GM18517 (cell line): ENCODE data around the gene BPTF.
A peak's percentile ranks its signal among the peaks of the same experiment; 100 is the strongest.
"Not testable (repeated sequence)": the region's sequence is repeated elsewhere in the genome, so short reads cannot be mapped to it uniquely, and the experiment has no call there.

Experiments
- ATAC-seq: cut with Tn5 transposase; IDR thresholded peaks from one replicate; pipeline ENCODE4 v1.9.1; 2021; ENCODE audit warnings: mild to moderate bottlenecking, moderate library complexity; ENCODE audit not compliant: unreplicated experiment

The BPTF gene

GRCh38 chr17:67963145-67963572 is 137.9 kb downstream of the BPTF start:
- ATAC-seq: peak; percentile 83

- ATAC-seq: no peak
These were observed 145.5 kb downstream of the BPTF start for GRCh38 chr17:67970783-67971182.

GRCh38 chr17:67974185-67974584 is 148.9 kb downstream of the BPTF start:
- no peak for ATAC-seq

GRCh38 chr17:67974598-67975066 is 149.3 kb downstream of the BPTF start:
- no peak for ATAC-seq

GRCh38 chr17:67976306-67976705 is 151.0 kb downstream of the BPTF start:
- not testable (repeated sequence) for ATAC-seq

- no peak for ATAC-seq
These were observed 155.2 kb downstream of the BPTF start for GRCh38 chr17:67980456-67980855.

- not testable (repeated sequence) for ATAC-seq
These were observed 155.6 kb downstream of the BPTF start for GRCh38 chr17:67980883-67981282.

GRCh38 chr17:67982034-67982640 is 156.8 kb downstream of the BPTF start:
- no peak for ATAC-seq

GRCh38 chr17:67982686-67983382 is 157.5 kb downstream of the BPTF start:
- ATAC-seq: no peak

GRCh38 chr17:67983383-67983688 is 158.0 kb downstream of the BPTF start:
- ATAC-seq: no peak

GRCh38 chr17:67990909-67991308 is 165.6 kb downstream of the BPTF start:
- ATAC-seq: no peak

- ATAC-seq: no peak
These were observed 167.3 kb downstream of the BPTF start for GRCh38 chr17:67992548-67993152.

- peak; percentile 63 for ATAC-seq
These were observed 168.1 kb downstream of the BPTF start for GRCh38 chr17:67993153-67993997.

GRCh38 chr17:67993998-67994361 is 168.7 kb downstream of the BPTF start:
- no peak for ATAC-seq

GRCh38 chr17:67994817-67995569 is 169.7 kb downstream of the BPTF start:
- ATAC-seq: no peak

GRCh38 chr17:67995570-67996263 is 170.4 kb downstream of the BPTF start:
- no peak for ATAC-seq

GRCh38 chr17:67996301-67997171 is 171.2 kb downstream of the BPTF start, which contains the start of gene C17orf58:
Gene C17orf58, minus strand, starts transcription at chr17:67996469. Its CDS starts 271 bp downstream, at chr17:67996198.
- ATAC-seq: not testable (repeated sequence)

GRCh38 chr17:67998466-67998865 is 173.2 kb downstream of the BPTF start:
- ATAC-seq: no peak
